Dermis microvascular lymphatic vessel endothelial cell (primary cell): ENCODE data around the gene MRS2. TPM values are rescaled to one million over a fixed set of nuclear protein-coding genes. Genes with fewer than 3 reads are reported as not detected.
"Not testable (repeated sequence)": the region's sequence is repeated elsewhere in the genome, so short reads cannot be mapped to it uniquely, and the experiment has no call there.

Source experiments
- DNase-seq, 2 donors: peaks; one replicate each; pipeline versions ENCODE4 v3.0.0 to v3.0.0-alpha.2; 2010; ENCODE audit warnings: low read depth in 2 of 2
- total RNA-seq: library from RNA; depleted of rRNA; stranded (reverse); fragments of >200 nt; gene quantifications from 2 replicates; pipeline ENCODE4 v1.2.1, GENCODE V29; 2014

Gene MRS2
- total RNA-seq, 1 donor from 2014 or later: 8.0 TPM

- DNase-seq: no peak
These were observed 17.0 kb upstream of the MRS2 start for GRCh38 chr6:24385536-24386269.

- DNase-seq: no peak
These were observed 14.9 kb upstream of the MRS2 start for GRCh38 chr6:24387818-24388217.

DNA sequence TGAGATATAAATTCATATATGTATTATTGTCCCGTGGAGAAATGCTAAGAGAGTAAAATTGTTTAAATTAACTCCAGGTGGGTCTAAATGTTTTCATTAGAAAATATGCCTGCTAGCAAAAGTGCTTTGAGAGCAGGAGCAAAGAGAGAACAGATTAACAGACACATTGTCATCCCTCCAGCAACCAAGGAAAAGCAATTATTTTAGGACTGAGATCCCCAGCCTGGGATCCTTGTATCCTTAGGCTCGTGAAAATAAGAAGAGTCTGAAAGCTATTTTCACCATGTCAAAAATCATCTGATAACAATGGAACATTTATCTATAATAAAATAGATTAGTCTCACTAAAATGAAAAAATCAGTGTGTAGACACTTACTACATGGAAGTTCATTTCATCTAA lies 11.5 kb upstream of the MRS2 start:
- DNase-seq: no peak

DNA sequence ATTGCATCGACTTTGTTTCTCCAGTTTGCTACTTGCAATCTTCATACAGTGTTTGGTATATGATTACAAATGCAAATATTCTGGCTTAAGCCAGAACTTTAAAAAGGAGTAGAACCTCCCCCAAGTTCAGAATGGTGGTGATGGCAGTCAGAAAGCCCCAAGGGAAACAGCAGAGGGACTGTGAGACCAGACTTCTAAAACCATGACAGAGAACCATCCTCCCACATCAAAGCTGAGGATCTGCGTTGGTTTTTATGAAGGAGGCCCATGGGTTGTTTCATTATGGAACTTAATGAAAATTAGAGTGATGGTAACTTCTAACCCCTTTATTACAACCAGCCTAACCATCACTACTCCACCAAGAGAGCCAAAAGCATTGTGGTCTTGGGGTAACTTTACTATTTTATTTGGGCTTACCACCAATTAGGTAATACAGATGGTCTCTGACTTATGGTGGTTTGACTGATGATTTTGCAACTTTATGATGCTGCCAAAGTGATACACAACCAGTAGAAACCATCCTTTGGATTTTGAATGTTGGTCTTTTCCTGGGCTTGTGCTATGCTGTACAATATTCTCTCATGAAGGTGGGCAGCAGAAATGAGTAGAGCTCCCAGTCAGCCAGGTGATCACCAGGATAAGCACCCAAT lies 10.9 kb upstream of the MRS2 start:
- no peak for DNase-seq

GRCh38 chr6:24394061-24394779 lies 8.5 kb upstream of the MRS2 start:
- DNase-seq: no peak

- no peak for DNase-seq
These were observed 7.8 kb upstream of the MRS2 start for GRCh38 chr6:24394780-24395437.

- no peak for DNase-seq
These were observed 5.9 kb upstream of the MRS2 start for GRCh38 chr6:24396824-24397223.

GRCh38 chr6:24397631-24398030 lies 5.1 kb upstream of the MRS2 start:
- no peak for DNase-seq

GRCh38 chr6:24400045-24401039 lies 2.4 kb upstream of the MRS2 start:
- DNase-seq: not testable (repeated sequence)

DNA sequence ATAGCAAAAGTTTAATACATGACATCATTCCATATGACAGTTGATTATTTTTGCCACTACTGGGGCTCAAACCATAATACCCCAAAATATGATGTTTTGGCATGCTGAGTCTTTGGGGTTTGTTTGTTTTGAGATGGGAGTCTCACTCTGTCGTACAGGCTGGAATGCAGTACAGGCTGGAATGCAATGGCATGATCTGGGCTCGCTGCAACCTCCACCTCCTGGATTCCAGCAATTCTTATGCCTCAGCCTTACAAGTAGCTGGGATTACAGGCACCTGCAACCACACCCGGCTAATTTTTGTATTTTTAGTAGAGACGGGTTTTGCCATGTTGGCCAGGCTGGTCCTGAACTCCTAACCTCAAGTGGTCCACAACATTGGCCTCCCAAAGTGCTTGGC lies 1.3 kb upstream of the MRS2 start:
- DNase-seq: no peak

DNA sequence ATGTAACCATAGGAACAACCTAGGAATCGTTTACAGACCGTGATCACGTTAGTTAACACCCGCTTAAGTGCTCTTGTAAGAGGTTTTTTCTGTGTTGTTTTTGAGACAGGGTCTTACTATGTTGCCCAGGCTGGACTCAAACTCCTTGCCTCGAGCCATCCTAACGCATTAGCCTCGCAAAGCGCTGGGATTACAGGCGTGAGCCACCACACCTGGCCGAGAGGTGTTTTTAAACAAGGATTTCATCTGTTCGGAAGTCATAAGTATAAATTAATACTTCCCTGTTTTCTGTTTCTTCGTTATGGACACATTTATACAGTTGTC lies 727 bp downstream of the MRS2 start:
- no peak for DNase-seq

GRCh38 chr6:24405262-24405661 lies 2.5 kb downstream of the MRS2 start:
- no peak for DNase-seq

DNA sequence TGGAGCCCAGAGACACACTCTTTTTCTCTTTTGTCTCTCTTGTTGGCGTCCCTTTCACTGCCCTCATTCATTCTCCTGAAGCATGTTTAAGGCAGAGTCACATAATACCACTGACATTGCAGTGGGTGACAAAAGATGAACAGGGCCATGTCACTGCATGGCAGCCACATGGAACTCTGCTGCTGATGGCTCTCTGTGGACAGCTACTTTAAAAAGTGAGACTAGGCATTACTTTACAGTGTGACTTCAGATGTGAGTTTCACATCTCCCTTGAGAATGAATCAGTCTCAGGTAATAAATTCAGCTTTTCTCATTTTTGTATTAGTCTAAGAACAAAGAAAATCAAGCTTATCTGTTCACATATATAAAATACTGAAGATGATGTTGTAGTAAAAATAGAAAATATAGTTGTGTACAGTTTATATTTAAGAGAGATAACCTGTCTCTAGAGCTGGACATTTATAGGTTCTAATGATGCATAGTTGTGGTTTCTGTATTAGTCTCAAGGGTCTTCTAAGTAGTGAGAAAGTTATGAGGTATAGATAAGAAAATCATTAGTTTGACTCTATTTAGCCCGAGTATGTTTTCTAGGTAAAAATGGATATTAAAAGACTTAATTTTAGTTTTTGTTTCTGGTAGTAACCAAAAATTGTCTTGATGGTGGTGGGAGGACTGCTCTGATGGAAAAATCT lies 6.1 kb downstream of the MRS2 start:
- no peak for DNase-seq

- no peak for DNase-seq
These were observed 7.9 kb downstream of the MRS2 start for GRCh38 chr6:24410622-24411021.

DNA sequence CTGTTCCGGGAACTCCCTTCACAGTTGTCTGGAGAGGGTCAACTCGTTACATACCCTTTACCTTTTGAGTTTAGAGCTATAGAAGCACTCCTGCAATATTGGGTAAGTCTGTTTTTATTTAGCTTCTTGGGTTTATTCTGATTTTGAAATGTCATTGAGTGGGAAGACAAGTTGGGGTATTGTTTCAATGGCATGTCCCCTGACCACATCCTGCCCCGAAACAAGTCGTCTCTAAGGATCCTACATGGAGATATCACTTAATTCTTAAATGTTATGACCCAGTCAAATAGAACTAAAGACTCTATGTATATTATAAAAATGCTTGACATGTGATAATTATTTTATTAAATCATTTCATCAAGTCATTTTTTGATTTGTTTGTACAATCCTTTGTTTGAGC lies 9.6 kb downstream of the MRS2 start:
- DNase-seq: no peak

DNA sequence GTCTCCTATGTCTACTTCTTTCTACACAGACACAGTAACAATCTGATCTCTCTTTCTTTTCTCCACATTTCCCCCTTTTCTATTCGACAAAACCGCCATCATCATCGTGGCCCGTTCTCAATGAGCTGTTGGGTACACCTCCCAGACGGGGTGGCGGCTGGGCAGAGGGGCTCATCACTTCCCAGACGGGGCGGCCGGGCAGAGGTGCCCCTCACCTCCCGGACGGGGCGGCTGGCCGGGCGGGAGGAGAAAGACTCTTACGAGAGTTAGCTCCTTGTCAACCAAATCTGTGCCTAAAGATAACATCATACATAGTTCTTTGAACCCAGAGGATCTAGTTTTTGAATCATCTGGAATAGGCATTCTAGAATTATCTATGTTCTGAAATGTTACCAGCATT lies 11.8 kb downstream of the MRS2 start:
- not testable (repeated sequence) for DNase-seq

GRCh38 chr6:24415753-24416152 lies 13.0 kb downstream of the MRS2 start:
- DNase-seq: no peak

- no peak for DNase-seq
These were observed 16.8 kb downstream of the MRS2 start for GRCh38 chr6:24419526-24419925.

GRCh38 chr6:24425091-24425490 lies 22.4 kb downstream of the MRS2 start:
- no peak for DNase-seq

GRCh38 chr6:24426729-24427446 lies 24.2 kb downstream of the MRS2 start:
- DNase-seq: no peak
